NB4 (cell line): Measurements from ENCODE around the gene DGKA.

Experiments
- DNase-seq: peaks from one replicate; pipeline ENCODE4 v3.0.0; 2010; ENCODE audit warnings: low read depth
- H3K4me3 ChIP-seq: one replicate; pipeline ENCODE4 v1.5.1; 2011; ENCODE audit warnings: mild to moderate bottlenecking, low read depth, low read length, moderate library complexity
- CTCF ChIP-seq: IDR thresholded peaks from one replicate; pipeline ENCODE4 v1.5.1; 2012; ENCODE audit warnings: low read depth, low read length
- MAX ChIP-seq: IDR thresholded peaks from 2 replicates; pipeline ENCODE4 v1.6.1; 2011; ENCODE audit warnings: low read depth, low read length
- MYC ChIP-seq: IDR thresholded peaks from 2 replicates; pipeline ENCODE4 v1.6.1; 2011; ENCODE audit warnings: low read depth, low read length
- POLR2A ChIP-seq: IDR thresholded peaks from 2 replicates; pipeline ENCODE4 v1.6.1; 2011; ENCODE audit warnings: mild to moderate bottlenecking; ENCODE audit not compliant: insufficient read length; ENCODE audit errors: extremely low read depth

The DGKA gene

GRCh38 chr12:55929306-55929791, 1.6 kb upstream of the DGKA start:
- peak; percentile 89 for DNase-seq
- H3K4me3 ChIP-seq: peak overlapping the region; percentile 37
- TF ChIP-seq POLR2A (peak; percentile 39), CTCF (no peak), MYC (no peak), MAX (0 out of 2 replicates have a peak, but pooled peaks have one; percentile 6)

- TF ChIP-seq MAX (no peak), CTCF (no peak), POLR2A (no peak), MYC (no peak)
- DNase-seq: peak; percentile 31
- H3K4me3 ChIP-seq: peak overlapping the region; percentile 65
Measured at GRCh38 chr12:55931317-55931779, 386 bp downstream of the DGKA start.

- TF ChIP-seq POLR2A (peak; percentile 19), CTCF (no peak), MYC (no peak), MAX (no peak)
Measured at GRCh38 chr12:55931780-55932550, 1.0 kb downstream of the DGKA start.

GRCh38 chr12:55932551-55932910, 1.6 kb downstream of the DGKA start:
- peak overlapping the region; percentile 65 for H3K4me3 ChIP-seq
- DNase-seq: peak; percentile 76
- TF ChIP-seq MAX: 0 out of 2 replicates have a peak, but pooled peaks have one; percentile 26
- TF ChIP-seq POLR2A: no peak
- no peak for TF ChIP-seq CTCF
- TF ChIP-seq MYC: no peak

More at GRCh38 chr12:55931780-55932550, 1.0 kb downstream of the DGKA start:
- peak; percentile 65 for DNase-seq
- H3K4me3 ChIP-seq: peak overlapping the region; percentile 65

- peak; percentile 72 for DNase-seq
- TF ChIP-seq POLR2A: no peak
- peak overlapping the region; percentile 65 for H3K4me3 ChIP-seq
Measured at GRCh38 chr12:55933169-55933798, 2.3 kb downstream of the DGKA start.

- no peak overlapping the region for H3K4me3 ChIP-seq
- DNase-seq: peak; percentile 54
- TF ChIP-seq POLR2A (no peak), CTCF (no peak), MAX (no peak), MYC (no peak)
Measured at GRCh38 chr12:55933799-55934742, 3.1 kb downstream of the DGKA start.
